Activated CD4-positive, alpha-beta T cell treated with anti-CD3 and anti-CD28 coated beads for 1 hour (primary cell): ENCODE data around the gene RELL1.

ENCODE experiments used
- DNase-seq: peaks from one replicate; pipeline ENCODE4 v3.0.0-alpha.2; 2020

Gene RELL1

DNA sequence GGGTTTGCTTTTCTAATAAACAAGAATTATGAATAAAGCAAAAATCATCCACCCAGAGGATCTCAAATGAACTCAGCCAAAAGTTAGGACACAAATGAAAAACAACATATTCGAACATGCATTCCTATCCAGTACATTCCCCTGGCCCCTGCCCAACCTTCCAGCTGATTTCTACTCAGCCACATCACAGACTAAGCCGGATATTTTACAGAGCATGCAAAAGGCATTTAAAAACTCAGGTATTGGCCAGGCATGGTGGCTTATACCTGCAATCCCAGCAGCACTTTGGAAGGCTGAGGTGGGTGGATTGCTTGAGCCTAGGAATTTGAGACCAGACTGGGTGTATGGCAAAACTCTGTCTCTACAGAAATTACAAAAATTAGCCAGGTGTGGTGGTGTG, 54.6 kb downstream of the RELL1 start:
- no peak for DNase-seq

GRCh38 chr4:37629713-37630112, 56.5 kb downstream of the RELL1 start:
- no peak for DNase-seq

GRCh38 chr4:37628977-37629609, 57.1 kb downstream of the RELL1 start:
- DNase-seq, result no peak

- no peak for DNase-seq
Measured at GRCh38 chr4:37627263-37627662, 58.9 kb downstream of the RELL1 start.

DNA sequence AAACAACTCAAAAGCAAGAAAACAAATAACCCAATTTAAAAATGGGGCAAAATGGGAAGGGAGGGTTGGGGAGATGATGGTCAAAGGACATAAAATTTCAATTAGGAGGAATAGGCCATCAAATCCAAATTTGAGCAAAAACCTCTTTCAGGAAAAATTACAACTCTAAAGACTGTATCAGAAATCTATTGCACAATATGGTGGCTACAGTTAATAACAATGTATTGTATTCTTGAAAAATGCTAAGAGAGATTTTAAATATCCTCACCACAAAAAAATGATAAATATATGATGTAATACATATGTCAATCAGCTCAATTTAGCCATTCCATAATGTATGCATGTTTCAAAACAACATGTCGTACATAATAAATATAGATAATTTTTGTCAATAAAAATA, 60.7 kb downstream of the RELL1 start:
- DNase-seq, result no peak

DNA sequence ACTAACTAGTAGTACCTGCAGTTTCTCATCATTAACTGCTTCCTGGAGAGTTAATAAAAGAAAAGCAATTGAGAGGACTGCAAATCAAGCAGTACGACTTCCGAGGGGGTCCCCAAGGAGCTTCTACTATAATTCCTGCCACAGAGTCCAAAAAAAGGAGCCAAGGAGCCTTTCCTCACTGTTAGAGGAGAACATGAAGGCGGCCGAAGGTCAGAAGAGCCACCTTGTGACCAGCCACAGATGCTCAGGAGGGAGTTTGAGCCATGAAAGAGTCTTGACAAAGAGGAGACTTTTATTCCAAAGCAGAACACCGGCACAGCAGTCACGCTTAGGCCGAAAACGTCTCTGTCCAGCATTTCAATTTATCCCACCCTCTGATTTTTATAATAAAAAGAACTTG, 62.2 kb downstream of the RELL1 start:
- DNase-seq, result no peak

DNA sequence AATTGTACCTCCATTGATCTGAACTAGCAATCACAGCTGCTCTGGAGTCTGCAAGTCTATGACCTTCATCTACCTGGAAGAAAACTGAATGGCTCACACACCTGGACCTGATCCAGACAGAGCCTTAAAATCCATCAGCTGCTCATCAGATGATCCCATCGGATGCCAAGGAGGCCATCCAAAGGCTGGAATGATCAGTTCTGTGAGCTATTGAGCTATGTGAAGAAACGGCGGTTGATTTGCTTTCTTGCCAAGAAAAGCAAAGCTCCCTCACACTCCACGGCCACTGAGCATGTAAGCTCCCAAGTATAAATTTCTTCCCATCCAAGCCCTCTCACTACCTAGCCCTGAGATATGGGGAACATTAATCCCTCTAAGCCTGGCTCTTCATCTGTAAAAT, 63.1 kb downstream of the RELL1 start:
- DNase-seq, result no peak

DNA sequence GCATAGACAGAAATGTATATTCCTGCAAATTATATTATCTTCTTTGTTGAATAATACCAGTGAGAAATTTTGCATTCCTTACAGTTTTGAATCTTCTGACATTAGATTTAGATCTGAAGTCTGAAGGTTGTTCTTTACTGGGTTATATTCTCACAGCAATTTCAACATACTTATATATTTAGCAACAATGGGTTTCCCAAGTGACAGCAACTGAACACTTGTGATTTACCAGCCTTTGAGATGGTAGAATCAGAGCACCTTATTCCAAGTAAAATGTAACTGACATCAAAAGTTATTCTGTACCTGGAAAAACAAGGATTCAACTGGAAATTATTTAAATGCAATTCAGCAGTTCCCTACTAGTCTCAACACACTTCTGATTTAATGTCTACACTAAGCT, 66.0 kb downstream of the RELL1 start:
- no peak for DNase-seq

DNA sequence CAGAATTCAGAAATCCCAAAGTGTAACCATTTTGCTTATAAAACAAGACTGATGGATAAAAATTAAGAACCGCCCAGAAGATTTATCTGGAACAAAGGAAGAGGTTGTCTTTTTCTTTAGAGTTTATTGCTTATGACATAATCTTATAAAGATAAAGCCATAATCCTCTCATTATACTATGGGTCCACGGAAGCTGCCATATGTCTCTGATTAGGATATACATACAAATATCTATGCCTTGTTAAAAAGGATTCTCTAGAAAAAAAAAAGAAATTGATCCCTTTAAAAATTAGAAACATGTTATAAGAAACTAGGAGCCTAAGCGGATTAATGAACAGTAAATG, 70.5 kb downstream of the RELL1 start:
- DNase-seq, result no peak

DNA sequence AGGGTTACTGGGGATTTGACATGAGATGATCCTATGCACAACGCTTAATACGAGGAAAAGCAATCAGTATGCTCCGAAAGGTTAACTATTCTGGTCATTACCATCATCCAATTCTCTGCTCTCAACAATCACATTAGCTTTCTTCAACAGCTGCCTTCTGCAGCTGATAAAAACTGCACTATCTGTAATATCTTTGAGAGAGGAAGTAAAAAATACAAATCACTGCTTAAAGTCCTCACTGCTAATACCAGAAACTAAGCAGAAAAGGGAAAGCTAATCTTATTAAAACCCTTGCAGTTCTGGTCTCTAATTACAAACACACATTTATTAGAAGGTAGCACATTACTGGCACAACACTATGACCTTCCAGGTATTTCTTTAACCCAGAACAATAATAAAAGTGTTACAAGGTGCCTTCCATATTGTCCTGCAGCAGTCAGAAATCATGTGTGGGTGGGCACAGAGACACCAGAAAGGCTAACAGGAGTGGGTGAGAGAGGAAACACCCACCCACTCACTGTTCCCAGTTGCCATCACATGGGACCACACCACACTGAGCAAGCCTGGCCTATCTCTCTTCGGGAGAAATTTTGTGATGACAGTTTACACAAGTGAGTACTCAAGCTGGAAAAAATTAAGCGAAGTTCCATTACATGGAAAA, 71.0 kb downstream of the RELL1 start:
- DNase-seq, result no peak

- DNase-seq, result no peak
Measured at GRCh38 chr4:37612811-37613210, 73.4 kb downstream of the RELL1 start.

GRCh38 chr4:37609626-37610025, 76.5 kb downstream of the RELL1 start:
- DNase-seq, result no peak

DNA sequence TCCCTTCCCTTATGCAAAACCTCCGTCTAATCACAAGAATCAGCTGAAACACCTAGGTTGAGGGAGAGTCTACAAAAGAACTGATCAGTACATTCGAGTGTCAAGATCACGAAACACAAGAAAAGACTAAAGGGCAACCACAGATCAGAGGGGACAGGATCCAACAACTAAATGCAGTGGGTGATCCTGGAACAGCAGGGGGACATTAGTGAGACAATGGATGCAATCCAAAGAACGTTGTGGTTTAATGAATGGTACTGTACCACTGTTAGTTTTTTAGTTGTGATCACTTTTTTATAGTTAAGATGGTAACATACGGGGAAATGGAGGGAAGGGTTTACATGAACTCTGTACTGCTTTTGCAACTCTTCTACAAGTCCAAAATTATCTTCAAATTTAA, 79.2 kb downstream of the RELL1 start:
- DNase-seq, result no peak

GRCh38 chr4:37605843-37606565, 80.2 kb downstream of the RELL1 start:
- DNase-seq, result no peak

DNA sequence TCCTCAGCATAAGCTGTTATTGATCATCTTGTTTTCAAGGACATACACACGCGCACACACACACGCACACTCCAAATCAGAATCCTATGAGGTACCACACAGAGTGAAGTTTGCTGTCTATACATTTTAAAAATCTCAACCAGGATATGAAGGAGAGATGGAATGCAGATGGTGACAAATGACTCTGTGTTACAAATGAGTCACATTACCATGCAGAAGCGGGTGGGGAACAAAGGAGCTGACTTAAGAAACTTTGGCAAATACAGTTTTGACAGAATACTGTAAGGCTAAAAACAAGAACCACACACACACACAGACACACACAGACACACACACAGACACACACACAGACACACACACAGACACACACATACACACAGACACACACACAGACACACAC, 81.7 kb downstream of the RELL1 start:
- DNase-seq, result no peak

- DNase-seq, result no peak
Measured at GRCh38 chr4:37603711-37604110, 82.5 kb downstream of the RELL1 start.

- DNase-seq, result peak; percentile 59
Measured at GRCh38 chr4:37603070-37603468, 83.1 kb downstream of the RELL1 start.

GRCh38 chr4:37602454-37603069, 83.6 kb downstream of the RELL1 start:
- DNase-seq, result no peak

DNA sequence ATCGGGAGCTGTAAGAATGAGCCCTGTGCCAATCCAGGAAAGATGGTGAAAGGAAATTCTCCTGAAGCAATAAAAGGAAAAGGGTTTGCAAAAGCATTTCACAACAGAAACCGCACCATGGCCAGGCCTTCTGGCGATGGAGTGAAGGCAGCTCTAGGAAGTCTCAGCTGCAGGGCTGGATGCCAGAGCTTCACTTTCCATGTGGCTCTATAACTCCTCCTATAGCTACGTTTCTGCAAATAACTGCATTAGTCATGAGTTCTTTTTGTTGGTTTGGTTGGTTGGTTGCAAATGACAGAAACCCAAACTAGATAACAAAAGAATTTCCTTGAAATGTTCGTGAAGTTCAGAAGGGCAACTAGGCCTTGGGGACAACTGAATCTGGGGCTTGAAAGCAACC, 84.6 kb downstream of the RELL1 start:
- no peak for DNase-seq

GRCh38 chr4:37599092-37599790, 86.9 kb downstream of the RELL1 start:
- DNase-seq, result no peak

- DNase-seq, result no peak
Measured at GRCh38 chr4:37597034-37597433, 89.1 kb downstream of the RELL1 start.

DNA sequence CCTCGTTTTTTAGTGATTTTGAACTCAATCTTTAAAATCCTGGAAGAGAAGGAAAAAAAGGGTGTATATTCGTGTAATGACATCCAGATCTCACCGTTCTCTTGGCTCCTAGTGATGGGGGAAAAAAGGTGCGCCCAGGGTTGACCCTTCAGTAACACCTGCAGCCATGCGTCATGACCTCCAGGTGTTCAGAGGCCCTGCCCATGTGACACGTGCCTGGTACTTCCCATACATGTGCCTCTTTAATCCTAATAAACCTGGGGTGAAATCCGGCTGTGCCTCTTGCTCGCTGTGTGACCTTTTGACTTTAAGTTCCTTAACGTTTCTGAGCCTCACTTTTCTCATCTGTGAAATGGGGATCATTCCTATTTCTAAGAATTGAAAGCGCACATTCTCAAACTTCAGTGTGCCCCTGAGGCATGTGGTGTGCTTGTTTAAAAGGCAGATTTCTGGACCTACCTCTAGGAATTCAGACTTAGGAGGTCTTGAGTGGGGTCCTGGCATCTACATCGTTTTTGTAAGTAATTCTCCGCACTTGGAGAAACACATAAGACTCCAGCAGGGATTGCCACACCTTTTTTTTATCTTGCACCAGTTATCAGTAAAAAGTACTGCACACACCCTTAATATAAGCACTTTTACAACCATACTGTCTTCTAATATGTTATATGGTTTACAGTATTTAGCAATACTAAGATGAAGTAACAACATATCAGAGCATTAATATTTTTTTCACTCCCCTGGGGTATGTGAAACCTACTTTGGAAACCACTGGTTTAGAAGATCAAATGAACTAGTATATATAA, 90.1 kb downstream of the RELL1 start:
- no peak for DNase-seq

- DNase-seq, result no peak
Measured at GRCh38 chr4:37594099-37594498, 92.1 kb downstream of the RELL1 start.
